AG10803 (cell line): Measurements from ENCODE around the gene TMEM109.
A peak's percentile ranks its signal among the peaks of the same experiment; 100 is the strongest.

ENCODE experiments used
- DNase-seq: peaks from one replicate; pipeline ENCODE4 v3.0.0; 2010; ENCODE audit warnings: low read depth
- H3K4me3 ChIP-seq: 2 replicates; pipeline ENCODE4 v1.5.1; 2011; ENCODE audit warnings: mild to moderate bottlenecking, low read length, control low read depth
- CTCF ChIP-seq: conservative IDR thresholded peaks from 2 replicates; pipeline ENCODE4 v1.5.1; 2011; ENCODE audit warnings: mild to moderate bottlenecking, low read length, control low read depth, inconsistent platforms

TMEM109 gene

GRCh38 chr11:60923800-60924109 lies 9.8 kb downstream of the TMEM109 start:
- H3K4me3 ChIP-seq, result peak overlapping the region; percentile 59
- no peak for DNase-seq
- no peak for TF ChIP-seq CTCF

- DNase-seq, result peak; percentile 60
- no peak for TF ChIP-seq CTCF
- peak within 1 kb of the TSS; percentile 59 for H3K4me3 ChIP-seq
These were observed 10.3 kb downstream of the TMEM109 start, which contains the start of gene TMEM132A for GRCh38 chr11:60924110-60924905. Gene TMEM132A (plus strand): TSS chr11:60924460. CDS start chr11:60924634, 174 bp downstream.

GRCh38 chr11:60924906-60925853 lies 11.2 kb downstream of the TMEM109 start:
- no peak for TF ChIP-seq CTCF
- H3K4me3 ChIP-seq, result peak overlapping the region; percentile 59
- DNase-seq, result no peak

GRCh38 chr11:60925868-60926267 lies 11.9 kb downstream of the TMEM109 start:
- DNase-seq, result no peak
- no peak overlapping the region for H3K4me3 ChIP-seq
- no peak for TF ChIP-seq CTCF

- H3K4me3 ChIP-seq, result no peak overlapping the region
- no peak for TF ChIP-seq CTCF
- DNase-seq, result no peak
These were observed 12.5 kb downstream of the TMEM109 start for GRCh38 chr11:60926500-60926899.

GRCh38 chr11:60927061-60927592 lies 13.2 kb downstream of the TMEM109 start:
- H3K4me3 ChIP-seq, result no peak overlapping the region
- TF ChIP-seq CTCF, result no peak
- DNase-seq, result no peak
